T-helper 2 cell treated with Interferon-gamma antibody and Interleukin-4, amounts not matched to agents 5 μg/mL and 100 μg/mL, for 36 hours (primary cell): ENCODE measurements around the gene SPHK2.

Experiments used
- DNase-seq: peaks from one replicate; pipeline ENCODE4 v3.0.0; 2021; ENCODE audit warnings: low spot score
- H3K27ac Mint-ChIP-seq: one replicate; pipeline ENCODE4 v1.8.0; 2021; ENCODE audit warnings: mild to moderate bottlenecking, mixed read lengths
- H3K27me3 Mint-ChIP-seq: one replicate; pipeline ENCODE4 v1.8.0; 2021; ENCODE audit warnings: low read depth, mixed read lengths
- H3K36me3 Mint-ChIP-seq: one replicate; pipeline ENCODE4 v1.8.0; 2021; ENCODE audit warnings: low read depth, mixed read lengths
- H3K4me1 Mint-ChIP-seq: one replicate; pipeline ENCODE4 v1.8.0; 2021; ENCODE audit warnings: low read depth, mixed read lengths
- H3K4me3 Mint-ChIP-seq: one replicate; pipeline ENCODE4 v1.8.0; 2022; ENCODE audit warnings: mild to moderate bottlenecking, moderate library complexity, mixed read lengths
- H3K9me3 Mint-ChIP-seq: one replicate; pipeline ENCODE4 v1.8.0; 2021; ENCODE audit warnings: mixed read lengths

Gene SPHK2

DNA sequence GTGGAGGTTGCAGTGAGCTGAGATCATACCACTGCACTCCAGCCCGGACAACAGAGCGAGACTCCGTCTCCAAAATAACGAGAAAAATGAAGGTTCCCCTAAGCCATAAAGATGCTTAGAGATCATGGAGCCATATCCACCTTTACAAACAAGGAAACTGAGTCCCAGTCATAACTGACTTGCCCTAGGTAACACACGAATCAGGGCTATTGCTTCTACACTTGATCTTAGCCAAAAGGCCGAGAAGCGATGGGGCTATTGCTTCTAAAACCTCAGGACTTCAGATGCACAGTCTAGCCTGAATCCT is 14.7 kb downstream of the SPHK2 start:
- peak overlapping the region; percentile 85 for H3K27ac Mint-ChIP-seq
- peaks cover 11% of the 10 kb centered on the region for H3K36me3 Mint-ChIP-seq
- peaks cover 5% of the 10 kb centered on the region for H3K9me3 Mint-ChIP-seq
- H3K4me1 Mint-ChIP-seq, result peaks cover 30% of the 10 kb centered on the region
- H3K4me3 Mint-ChIP-seq, result peak overlapping the region; percentile 79
- no peak for DNase-seq
- no peaks in the 10 kb centered on the region for H3K27me3 Mint-ChIP-seq

DNA sequence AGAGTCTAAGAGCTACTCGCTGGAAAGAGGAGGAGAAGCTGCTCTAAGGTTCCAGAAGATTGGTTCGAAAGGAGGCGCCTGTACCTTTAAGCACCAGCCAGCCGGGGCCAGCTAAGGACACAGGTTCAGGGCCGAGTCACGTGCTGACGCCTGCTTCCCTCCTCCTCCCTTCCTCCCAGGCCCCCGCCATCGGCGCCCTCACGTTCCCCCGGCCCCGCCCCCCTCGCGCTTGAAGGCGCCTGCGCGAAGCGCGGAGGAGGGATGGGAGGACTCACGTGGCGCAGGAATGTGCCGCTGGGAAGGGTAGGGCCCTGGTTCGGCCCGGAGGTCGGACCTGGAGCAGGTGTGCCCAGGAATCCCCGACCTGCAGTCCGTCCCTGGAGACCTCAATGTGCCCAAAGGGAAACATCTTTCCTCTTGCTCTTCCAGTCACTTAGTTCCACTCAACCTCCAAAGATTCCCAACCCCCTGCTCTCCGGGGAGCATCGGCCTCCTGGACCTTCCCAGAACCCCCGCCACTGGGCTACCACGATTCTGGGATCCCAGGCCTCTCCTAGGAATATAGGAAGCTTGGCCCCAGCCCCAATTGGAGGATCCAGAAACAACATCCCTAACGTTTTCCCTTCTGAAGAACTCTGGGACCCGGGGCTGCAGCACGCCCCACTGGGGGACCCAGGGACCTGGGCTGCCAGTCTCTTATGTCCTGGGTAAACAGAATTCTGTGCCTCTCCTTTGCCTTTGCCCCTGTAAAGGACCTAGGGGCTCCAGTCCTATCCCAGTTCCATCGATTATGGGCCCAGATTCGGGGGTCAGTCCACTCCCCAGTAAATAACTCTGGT is 15.3 kb downstream of the SPHK2 start:
- peaks cover 30% of the 10 kb centered on the region for H3K4me1 Mint-ChIP-seq
- H3K36me3 Mint-ChIP-seq, result peaks cover 9% of the 10 kb centered on the region

DNA sequence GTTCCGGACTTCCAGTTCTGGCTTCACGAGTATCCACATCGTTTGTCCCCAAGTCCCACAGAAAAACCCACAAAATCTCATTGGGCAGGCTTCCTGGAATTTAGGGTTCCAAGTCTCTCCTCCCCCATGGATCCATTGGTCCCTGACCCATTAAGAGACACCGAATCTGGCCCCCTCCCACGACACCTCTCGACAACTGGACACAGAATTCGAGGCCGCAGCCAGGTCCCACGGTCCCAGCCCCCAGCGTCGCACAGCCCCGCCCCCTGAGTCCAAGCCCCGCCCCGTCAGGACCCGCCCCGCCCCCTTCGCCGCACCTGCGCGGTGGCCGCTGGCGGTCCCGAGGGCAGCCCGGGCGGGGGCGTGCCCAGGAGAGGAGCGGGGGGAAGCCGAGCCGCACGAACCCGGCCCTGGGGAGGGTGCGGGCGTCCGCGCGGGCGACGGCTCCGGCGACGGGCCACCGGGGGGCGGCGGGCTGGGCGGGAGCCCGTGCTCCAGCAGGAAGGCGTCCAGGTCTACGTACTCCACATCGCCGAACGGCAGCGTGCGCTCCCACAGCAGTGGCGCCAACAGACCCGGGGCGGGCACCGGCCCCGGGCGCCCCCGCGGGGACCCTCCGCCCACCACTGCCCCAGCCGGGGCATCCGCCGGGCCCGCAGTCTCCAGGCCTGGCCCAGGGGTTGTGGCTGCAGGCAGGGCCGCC is 16.1 kb downstream of the SPHK2 start:
- Mint-ChIP-seq H3K27me3 (no peaks in the 10 kb centered on the region), H3K27ac (peak overlapping the region; percentile 95), H3K9me3 (peaks cover 5% of the 10 kb centered on the region), H3K36me3 (peaks cover 4% of the 10 kb centered on the region), H3K4me1 (peaks cover 30% of the 10 kb centered on the region), H3K4me3 (peak overlapping the region; percentile 85)
- DNase-seq, result peak; percentile 79

More for the DNA sequence above, 15.3 kb downstream of the SPHK2 start:
- Mint-ChIP-seq H3K27me3 (no peaks in the 10 kb centered on the region), H3K27ac (peak overlapping the region; percentile 85), H3K9me3 (peaks cover 5% of the 10 kb centered on the region), H3K4me3 (peak overlapping the region; percentile 79)
- DNase-seq, result peak; percentile 90

DNA sequence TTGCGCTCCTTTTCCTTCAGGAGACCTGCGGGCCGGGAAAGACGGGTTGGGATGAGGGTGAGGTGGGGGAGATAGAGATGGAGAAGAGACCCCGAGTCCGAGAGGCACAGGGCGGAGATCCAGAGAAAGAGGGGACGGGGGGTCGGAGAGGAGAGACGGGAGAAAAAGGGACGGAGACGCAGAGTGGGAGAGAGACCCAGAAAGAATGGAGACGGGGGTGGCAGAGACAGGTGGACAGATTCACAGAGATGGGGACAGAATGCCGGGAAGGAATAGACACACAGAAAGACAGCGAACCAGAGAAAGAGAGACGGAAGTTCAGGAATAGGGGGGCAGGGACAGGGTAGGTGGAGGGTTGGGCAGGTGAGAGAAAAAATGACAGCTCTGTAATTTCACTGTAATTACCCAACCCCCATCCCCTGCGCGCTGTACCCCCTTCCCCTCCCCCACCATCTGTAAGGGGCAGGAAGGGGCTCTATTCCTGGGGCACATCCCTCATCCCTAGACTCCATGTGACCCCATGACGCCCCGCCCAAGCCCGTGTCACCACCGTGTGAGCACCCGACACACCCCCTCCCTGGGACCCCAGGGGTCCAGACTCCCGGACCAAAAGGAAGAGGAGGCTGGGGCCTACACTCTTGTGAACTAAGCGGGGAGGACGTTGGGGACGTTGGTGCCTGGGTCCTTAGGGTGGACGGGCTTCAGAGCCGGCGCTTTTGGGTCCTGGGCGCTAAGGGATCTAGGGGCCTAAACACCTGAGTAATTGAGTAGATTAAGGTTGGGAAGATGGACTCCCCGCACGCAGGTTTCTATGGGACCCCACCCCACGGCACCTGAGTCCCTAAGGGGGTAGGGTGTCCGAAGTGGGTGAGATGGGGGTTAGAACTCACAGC is 16.9 kb downstream of the SPHK2 start:
- Mint-ChIP-seq H3K27ac (peak overlapping the region; percentile 95), H3K9me3 (peaks cover 5% of the 10 kb centered on the region), H3K4me1 (peaks cover 30% of the 10 kb centered on the region), H3K27me3 (no peaks in the 10 kb centered on the region), H3K36me3 (no peaks in the 10 kb centered on the region), H3K4me3 (peak overlapping the region; percentile 85)
- no peak for DNase-seq

DNA sequence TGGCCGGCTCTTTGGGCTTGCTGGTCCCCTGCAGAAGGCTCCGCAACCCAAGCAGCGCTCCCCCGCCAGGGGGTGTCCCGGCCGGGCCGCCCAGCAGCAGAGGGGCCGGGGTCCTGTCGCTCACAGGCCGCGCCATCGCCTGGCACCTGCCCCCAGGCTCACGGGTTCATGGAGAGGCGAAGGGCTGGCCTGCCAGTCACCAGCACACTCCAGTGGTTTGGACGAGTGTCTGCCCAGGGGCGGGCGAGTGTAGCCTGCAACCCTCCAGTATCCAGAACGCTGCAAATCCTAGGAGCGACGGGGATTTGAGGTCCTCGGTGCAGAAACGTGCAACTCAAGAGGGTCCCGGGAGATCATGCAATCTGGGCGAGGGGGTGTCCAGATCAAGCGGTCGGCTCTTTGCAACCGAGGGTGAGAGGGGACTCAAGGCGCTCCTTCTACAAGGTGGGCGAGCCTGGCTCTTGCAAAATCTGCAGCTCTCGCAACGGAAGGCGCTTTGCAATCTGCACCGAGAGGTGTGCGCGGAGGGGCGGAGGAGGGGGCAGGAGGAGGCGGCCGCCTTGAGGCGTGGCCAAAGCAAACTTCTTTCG is 17.6 kb downstream of the SPHK2 start, which contains the start of gene DBP:
TSS of gene DBP (minus strand) at position 521 of the 590 bp plus-strand sequence. CDS start at position 136, 385 bp downstream.
- no peak for DNase-seq
- Mint-ChIP-seq H3K27ac (peak within 1 kb of the TSS; percentile 100), H3K4me1 (peaks cover 32% of the 10 kb centered on the region), H3K9me3 (peaks cover 5% of the 10 kb centered on the region), H3K27me3 (no peaks in the 10 kb centered on the region), H3K36me3 (no peaks in the 10 kb centered on the region), H3K4me3 (peak within 1 kb of the TSS; percentile 85)

DNA sequence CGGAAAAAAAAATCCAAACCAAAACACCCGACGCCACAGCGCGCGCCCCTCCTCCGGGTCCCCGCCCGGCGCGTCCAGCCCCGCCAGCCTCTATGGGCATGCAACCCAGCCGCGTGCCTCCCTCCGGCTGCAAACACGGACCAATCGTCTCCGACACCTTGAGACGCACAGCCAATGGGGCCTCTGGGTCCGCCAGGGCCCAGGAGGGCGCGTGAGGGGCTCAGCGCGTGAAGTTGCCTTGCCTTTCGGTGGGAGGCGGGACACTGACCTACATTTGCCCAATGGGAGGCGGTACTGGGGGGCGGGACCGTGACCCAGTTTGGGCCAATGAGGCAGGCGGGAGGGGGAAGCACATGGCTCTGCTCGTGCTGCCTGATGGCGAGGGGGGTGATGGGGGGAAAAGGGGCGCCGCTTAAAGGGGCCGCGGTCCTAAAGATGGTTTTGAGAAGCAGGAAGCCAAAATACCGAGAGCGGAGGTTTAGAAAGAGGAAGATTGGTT is 18.2 kb downstream of the SPHK2 start:
- peaks cover 32% of the 10 kb centered on the region for H3K4me1 Mint-ChIP-seq
- no peaks in the 10 kb centered on the region for H3K36me3 Mint-ChIP-seq
- H3K27ac Mint-ChIP-seq, result peak overlapping the region; percentile 100
- H3K4me3 Mint-ChIP-seq, result peak overlapping the region; percentile 85
- H3K9me3 Mint-ChIP-seq, result peaks cover 5% of the 10 kb centered on the region
- DNase-seq, result peak; percentile 98
- H3K27me3 Mint-ChIP-seq, result no peaks in the 10 kb centered on the region

DNA sequence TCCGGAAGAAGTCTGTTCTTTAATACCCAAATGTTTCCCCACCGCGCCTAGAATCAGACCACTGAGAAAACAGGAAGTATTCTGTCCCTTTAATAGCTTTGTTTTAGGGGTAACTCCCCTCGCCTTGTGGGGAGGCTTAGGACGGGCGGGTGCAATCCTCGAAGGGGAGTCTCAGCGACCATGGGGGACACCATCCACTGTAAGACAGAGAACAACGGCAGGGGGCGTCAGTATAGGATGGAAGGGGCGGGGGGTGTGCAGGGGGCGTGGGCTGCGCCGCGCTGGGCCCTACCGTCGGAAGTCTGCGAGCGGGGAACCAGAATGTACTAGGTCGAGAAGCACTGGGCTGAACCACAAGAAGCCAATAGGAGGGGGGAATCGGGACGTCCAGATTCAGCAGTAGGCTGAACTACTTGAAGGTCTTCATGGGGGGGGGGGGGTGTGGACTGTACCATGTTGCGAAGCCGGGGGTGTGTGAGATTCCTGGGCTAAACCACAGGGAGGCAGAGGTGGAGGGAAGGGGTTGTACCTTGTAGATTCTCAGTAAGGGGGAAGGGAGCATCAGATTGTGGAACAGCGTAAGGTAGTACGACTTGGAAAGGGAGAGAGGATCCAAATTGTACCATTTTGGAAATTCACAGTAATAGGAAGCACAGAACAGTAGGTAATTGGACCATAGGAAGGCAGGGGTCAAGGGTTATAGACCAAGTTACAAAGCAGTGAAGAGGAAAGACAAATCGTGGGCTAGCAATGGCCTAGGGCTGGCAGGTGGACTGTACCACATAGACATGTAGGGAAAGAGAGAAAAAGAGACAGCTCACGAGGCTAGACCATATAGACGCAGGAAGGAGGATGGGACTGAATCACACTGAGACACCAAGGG is 18.9 kb downstream of the SPHK2 start:
- H3K4me1 Mint-ChIP-seq, result peaks cover 32% of the 10 kb centered on the region

DNA sequence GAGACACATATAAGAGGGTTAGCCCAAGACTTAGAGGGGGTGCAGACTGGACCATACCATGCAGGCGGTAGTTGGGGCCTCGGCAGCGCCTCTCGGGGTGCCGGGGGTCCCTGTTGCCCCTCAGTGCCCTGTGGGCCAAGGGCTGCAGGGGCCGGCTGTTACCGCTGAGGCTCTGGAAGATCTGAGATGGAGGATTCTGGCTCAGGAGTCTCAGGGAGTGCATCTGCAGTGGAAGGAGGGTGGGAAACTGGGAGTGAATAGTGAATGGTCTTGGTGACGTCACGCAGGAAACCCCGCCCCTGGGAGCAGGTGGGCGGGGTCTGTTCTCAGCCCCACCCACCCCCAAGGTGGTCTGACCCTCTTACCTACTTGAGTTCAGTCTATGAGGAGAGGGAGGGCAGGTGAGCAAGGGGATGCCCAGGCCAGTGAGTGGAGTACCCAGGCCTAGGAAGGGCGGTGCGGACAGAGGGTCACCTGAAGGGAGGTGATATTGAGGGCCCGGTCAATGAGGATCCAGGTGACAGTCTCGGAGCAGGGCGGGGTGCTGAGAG is 19.6 kb downstream of the SPHK2 start:
- peaks cover 28% of the 10 kb centered on the region for H3K4me1 Mint-ChIP-seq
- H3K27me3 Mint-ChIP-seq, result no peaks in the 10 kb centered on the region
- no peak for DNase-seq
- peak overlapping the region; percentile 85 for H3K4me3 Mint-ChIP-seq
- no peaks in the 10 kb centered on the region for H3K36me3 Mint-ChIP-seq
- peaks cover 5% of the 10 kb centered on the region for H3K9me3 Mint-ChIP-seq
- H3K27ac Mint-ChIP-seq, result peak overlapping the region; percentile 100

More for the DNA sequence above, 18.9 kb downstream of the SPHK2 start:
- H3K4me3 Mint-ChIP-seq, result peak overlapping the region; percentile 85
- H3K36me3 Mint-ChIP-seq, result no peaks in the 10 kb centered on the region
- H3K27me3 Mint-ChIP-seq, result no peaks in the 10 kb centered on the region
- peak; percentile 73 for DNase-seq
- H3K27ac Mint-ChIP-seq, result peak overlapping the region; percentile 100
- peaks cover 5% of the 10 kb centered on the region for H3K9me3 Mint-ChIP-seq

DNA sequence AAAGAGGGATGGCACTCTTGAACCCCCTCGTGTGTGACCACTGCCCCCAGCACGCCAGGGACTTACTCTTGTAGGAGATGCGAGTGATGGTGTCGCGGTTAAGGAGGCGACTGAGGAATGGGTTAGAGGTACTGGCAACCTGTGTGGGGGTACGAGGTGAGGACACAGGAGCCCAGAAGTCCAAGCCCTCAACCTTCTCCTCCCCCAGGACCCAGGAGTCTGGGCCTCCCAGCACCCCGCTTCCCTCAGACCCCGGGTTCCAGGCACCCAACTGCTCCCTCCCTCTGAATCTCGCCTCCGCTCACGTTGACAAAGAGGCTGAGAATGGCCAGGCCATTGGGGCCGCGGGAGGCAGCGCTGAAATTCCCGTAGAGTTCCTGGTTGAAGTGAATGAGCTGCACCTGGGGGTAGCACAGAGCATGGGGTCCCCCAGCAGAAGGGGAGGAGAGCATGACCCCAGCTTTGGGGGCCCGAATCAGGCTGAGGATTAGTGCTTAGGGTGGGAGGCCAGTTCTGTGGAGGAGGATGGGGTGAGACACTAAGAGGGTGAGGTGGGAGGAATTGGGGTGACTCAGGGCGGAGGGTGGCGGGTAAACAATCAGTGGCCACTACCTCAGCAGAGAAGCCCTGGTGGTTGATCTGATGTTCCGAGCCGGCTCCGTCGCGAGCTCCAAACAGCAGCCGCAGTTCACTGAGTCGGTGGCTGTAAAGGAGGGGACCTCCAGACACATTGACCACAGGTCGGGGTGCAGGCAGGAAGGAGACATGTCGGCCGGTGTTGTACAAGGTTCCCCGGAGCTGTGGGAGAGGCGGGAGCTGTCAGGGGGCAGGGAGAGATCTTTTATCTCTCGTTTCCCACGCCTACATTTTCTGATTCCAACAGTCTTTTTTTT is 20.4 kb downstream of the SPHK2 start:
- Mint-ChIP-seq H3K9me3 (peaks cover 5% of the 10 kb centered on the region), H3K27ac (no peak overlapping the region), H3K4me3 (no peak overlapping the region), H3K27me3 (no peaks in the 10 kb centered on the region), H3K36me3 (no peaks in the 10 kb centered on the region), H3K4me1 (peaks cover 28% of the 10 kb centered on the region)
- DNase-seq, result no peak

DNA sequence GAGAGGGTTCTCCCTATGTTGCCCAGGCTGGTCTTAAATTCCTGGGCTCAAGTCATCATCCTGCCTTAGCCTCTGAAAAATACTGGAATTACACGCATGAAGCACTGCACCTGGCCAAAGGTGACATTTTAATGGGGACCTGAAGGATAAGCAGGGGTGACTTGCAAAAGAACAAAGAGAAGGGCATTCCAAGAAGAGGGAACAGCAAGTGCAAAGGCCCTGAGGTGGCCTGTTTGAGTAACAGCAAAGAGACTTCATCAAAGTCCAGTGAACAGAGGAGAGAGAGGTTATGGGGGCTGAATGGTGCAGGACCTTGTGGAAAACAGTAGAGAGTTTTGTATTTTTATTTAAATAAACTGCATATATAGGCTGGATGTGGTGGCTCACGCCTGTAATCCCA is 22.5 kb downstream of the SPHK2 start:
- Mint-ChIP-seq H3K9me3 (peaks cover 5% of the 10 kb centered on the region), H3K27ac (no peak overlapping the region), H3K4me1 (peaks cover 30% of the 10 kb centered on the region), H3K36me3 (no peaks in the 10 kb centered on the region), H3K27me3 (peaks cover 3% of the 10 kb centered on the region), H3K4me3 (no peak overlapping the region)
- no peak for DNase-seq

DNA sequence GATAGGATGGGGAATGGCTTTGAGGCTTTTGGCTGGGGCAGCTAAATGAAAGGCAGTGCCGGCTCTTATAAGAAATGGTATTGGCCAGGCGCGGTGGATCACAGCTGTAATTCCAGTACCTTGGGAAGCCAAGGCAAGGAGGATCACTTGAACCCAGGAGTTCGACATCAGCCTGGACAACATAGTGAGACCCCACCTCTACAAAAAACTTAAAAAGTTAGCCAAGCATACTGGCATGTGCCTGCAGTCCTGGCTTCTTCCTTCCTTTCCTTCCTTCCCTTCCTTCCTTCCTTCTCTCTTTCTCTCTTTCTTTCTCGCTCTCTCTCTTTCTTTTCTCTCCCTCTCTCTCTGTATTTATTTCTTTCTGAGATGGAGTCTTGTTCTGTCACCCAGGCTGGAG is 23.6 kb downstream of the SPHK2 start:
- H3K4me1 Mint-ChIP-seq, result peaks cover 31% of the 10 kb centered on the region
- no peak for DNase-seq
- H3K9me3 Mint-ChIP-seq, result peaks cover 5% of the 10 kb centered on the region
- no peak overlapping the region for H3K4me3 Mint-ChIP-seq
- no peaks in the 10 kb centered on the region for H3K36me3 Mint-ChIP-seq
- H3K27me3 Mint-ChIP-seq, result peaks cover 3% of the 10 kb centered on the region
- H3K27ac Mint-ChIP-seq, result no peak overlapping the region

DNA sequence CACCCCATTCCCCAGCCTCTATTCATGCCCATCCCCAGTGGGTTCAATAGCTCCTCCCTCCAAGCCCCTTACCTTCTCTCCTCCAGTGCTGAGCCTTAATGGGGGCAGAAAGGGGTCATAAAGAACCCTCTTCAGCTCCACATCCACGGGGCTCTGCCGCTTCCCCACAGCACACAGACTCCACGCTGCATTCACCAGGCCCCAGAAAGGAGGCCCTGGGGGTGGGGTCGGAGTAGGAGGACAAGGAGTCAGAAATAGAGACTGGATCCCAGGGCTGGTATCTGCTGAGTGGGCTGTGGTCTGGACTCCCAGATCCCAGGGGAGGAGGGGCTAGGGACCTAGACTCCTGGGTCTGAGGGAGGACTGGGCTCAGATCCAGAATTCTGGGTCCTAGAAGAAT is 25.0 kb downstream of the SPHK2 start:
- Mint-ChIP-seq H3K9me3 (no peaks in the 10 kb centered on the region), H3K4me3 (no peak overlapping the region), H3K27me3 (peaks cover 3% of the 10 kb centered on the region), H3K36me3 (no peaks in the 10 kb centered on the region), H3K4me1 (peaks cover 31% of the 10 kb centered on the region), H3K27ac (no peak overlapping the region)
- no peak for DNase-seq
